ENCODE results near the gene ETV2.

DNA sequence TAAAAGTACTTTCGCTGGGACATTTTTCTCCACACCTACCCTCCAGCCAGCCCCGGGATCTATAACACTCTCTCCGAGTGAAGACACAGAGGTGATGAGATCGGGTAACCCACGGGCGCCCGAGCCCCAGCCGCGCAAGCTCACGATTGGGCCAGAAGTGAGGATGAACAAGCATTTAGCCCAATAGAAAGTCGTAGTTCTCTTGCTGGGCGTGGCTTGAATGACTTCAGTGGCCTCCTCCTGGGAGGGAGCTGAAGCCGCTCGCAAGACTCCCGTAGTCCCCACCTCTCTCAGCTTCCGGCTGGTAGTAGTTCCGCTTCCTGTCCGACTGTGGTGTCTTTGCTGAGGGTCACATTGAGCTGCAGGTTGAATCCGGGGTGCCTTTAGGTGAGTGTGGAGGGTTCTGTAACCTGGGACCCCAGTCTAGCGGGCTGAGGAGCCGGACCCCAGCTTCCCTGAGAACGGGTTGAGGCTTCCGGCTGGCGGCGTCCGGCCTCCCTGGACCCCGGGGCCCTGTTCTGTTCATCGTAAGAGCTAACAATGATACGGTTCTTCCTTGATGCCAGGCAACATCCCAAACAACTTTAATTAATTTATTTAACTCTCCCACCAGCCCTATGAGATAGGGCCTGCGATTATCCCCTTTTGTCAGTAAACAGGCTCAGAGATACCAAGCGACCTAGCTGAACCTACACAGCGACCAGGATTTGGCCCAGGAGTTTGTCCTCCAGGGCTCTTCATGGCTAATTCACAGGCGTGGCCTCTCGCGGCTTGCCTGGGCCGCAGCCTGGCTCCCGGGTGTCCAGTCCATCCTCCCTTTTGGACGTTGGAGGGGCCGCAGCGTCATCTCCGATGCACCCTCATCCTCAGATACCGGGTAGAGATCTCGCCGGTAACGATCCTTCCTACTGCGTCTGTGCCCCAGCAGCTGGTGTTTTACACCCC lies 6.7 kb downstream of the ETV2 start, which contains the start of gene COX6B1:
- TF ChIP-seq CTCF (IDR thresholded peaks at IDR 0.05; ENCODE audit: insufficient read depth, low read length) (no peak), REST (IDR thresholded peaks at IDR 0.05; ENCODE audit: insufficient replicate concordance, low read depth) (peak; percentile 55), POLR2AphosphoS5 (IDR thresholded peaks at IDR 0.05; ENCODE audit: low read depth) (peak; percentile 87), GABPA (IDR thresholded peaks at IDR 0.05; ENCODE audit: low read depth) (peak; percentile 94)
